Sigmoid colon (tissue), 4 donors: ENCODE measurements around the gene FASN.

Experiments
- EP300 ChIP-seq, 4 donors: sonication (generic); formaldehyde crosslinking; IDR thresholded peaks; one replicate each; pipeline ENCODE4 v1.6.1; 2017; ENCODE audit warnings: antibody characterized with exemption in 4 of 4
- POLR2A ChIP-seq, 2 donors: fragments of 450-650 bp; IDR thresholded peaks; one replicate each; pipeline ENCODE4 v1.6.1; 2016; ENCODE audit warnings: antibody characterized with exemption in 2 of 2, mild to moderate bottlenecking in 2 of 2, moderate library complexity in 2 of 2
- POLR2AphosphoS5 ChIP-seq, 4 donors: sonication (generic); formaldehyde crosslinking; IDR thresholded peaks; one replicate each; pipeline ENCODE4 v1.6.1; 2017; ENCODE audit warnings: antibody characterized with exemption in 4 of 4
- TF ChIP-seq, protein P1 (sequence below), 4 experiments: fragments of 450-650 bp in 3 of 4; fragments of 200-600 bp in 1 of 4; IDR thresholded peaks; one replicate each; pipeline ENCODE4 v1.5.1; 2016 to 2019; ENCODE audit warnings: antibody characterized with exemption in 4 of 4, mild to moderate bottlenecking in 3 of 4, moderate library complexity in 2 of 4

DNA sequence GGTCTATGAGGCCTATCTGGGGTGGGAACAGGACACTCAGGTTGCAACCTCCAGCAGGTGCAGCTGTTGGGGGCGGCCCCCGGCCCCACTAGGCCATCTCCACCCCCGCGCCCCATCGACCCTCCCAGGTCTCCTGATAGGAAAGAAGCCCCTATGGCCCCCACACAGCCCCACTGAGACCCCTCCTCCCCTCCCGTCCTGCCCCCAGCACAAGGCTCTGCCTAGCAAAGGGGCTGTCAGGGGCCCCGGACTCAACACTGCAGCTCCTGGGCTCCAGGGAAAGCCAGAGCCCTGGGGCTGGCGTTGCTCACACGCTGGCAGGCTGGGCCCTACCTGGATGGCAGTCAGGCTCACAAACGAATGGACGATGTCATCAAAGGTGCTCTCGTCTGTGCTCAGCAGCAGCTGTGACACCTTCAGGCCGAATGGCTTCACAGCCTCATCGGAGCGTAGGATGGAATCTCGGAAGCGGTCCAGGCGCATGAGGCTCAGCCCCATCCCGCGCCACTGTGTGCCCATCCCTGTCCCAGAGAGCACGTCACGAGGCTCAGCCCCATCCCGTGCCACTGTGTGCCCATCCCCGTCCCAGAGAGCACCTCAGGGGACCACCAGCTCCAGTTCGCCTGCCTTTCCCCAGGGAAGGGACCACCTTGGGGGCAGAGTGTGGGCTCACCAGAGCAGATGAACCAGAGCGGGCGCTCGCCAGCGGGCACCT lies 7.3 kb downstream of the FASN start:
- TF ChIP-seq, protein P1, sequence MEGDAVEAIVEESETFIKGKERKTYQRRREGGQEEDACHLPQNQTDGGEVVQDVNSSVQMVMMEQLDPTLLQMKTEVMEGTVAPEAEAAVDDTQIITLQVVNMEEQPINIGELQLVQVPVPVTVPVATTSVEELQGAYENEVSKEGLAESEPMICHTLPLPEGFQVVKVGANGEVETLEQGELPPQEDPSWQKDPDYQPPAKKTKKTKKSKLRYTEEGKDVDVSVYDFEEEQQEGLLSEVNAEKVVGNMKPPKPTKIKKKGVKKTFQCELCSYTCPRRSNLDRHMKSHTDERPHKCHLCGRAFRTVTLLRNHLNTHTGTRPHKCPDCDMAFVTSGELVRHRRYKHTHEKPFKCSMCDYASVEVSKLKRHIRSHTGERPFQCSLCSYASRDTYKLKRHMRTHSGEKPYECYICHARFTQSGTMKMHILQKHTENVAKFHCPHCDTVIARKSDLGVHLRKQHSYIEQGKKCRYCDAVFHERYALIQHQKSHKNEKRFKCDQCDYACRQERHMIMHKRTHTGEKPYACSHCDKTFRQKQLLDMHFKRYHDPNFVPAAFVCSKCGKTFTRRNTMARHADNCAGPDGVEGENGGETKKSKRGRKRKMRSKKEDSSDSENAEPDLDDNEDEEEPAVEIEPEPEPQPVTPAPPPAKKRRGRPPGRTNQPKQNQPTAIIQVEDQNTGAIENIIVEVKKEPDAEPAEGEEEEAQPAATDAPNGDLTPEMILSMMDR (IDR thresholded peaks at IDR 0.05) = no peak
- TF ChIP-seq POLR2A (IDR thresholded peaks at IDR 0.05) = no peak
- TF ChIP-seq POLR2AphosphoS5 (IDR thresholded peaks at IDR 0.05) = no peak
- TF ChIP-seq EP300 (IDR thresholded peaks at IDR 0.05) = no peak
